Dedifferentiated amniotic fluid mesenchymal stem cell (primary cell): ENCODE results near the gene NUDT15.
"Not testable (repeated sequence)": the region's sequence is repeated elsewhere in the genome, so short reads cannot be mapped to it uniquely, and the experiment has no call there.

Experiments
- DNase-seq: peaks from one replicate; pipeline ENCODE4 v3.0.0-alpha.2; 2016; ENCODE audit errors: extremely low spot score

NUDT15 gene

DNA sequence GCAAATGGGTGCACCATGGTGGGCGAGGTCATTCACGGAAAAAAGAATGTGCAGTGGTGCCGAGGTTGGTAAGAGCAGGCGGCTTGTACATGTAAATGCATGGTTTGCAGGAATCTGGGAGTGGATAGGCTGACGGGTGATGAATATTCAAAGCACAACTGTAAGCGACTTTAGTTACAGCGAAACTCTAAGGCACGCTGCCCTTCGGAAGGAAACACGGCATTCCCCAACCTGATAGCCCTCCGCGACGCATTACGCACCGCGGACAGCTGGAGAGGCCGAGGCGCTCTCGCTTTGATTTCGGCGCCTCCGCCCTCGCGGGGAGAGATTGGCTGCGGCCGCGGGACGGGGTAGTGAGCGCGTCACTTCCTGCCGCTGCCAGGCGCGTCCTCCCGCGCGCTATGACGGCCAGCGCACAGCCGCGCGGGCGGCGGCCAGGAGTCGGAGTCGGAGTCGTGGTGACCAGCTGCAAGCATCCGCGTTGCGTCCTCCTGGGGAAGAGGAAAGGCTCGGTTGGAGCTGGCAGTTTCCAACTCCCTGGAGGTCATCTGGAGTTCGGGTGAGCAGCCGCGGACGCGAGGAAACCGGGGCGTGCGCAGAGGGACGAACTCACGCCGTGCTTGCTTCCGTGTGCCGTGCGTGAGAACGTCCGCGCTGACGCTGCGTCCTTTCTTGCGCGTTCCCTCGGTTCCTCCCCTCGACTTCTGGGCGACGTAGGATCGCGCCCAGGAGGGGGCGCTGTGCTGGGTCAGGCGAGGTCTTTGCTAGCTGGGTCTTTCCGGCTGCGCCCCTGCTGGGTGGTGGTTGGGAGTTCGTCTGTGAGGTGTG is at the start of gene NUDT15:
NUDT15 (plus strand) TSS at position 381 of the 828 bp plus-strand sequence; CDS start at position 402, 21 bp downstream.
- DNase-seq, result peak; percentile 95

DNA sequence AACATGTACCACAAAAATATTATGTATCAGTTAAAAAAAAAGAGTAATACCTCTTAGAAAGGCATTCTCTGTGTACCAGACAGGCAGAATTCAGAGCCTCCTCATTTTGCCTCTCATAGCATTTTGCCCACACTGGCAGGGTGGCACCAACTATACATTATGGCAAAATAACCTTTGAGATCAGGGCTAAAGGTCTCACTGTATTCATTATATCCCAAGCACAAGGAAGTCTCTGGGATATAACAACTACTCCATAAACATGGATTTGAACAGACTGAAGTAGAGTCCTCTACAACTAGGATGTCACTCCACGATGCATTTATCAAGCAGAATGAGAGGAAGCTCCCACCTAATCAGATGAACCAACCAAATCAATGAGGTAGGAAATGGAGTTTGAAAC is 47.1 kb upstream of the NUDT15 start:
- DNase-seq, result no peak

DNA sequence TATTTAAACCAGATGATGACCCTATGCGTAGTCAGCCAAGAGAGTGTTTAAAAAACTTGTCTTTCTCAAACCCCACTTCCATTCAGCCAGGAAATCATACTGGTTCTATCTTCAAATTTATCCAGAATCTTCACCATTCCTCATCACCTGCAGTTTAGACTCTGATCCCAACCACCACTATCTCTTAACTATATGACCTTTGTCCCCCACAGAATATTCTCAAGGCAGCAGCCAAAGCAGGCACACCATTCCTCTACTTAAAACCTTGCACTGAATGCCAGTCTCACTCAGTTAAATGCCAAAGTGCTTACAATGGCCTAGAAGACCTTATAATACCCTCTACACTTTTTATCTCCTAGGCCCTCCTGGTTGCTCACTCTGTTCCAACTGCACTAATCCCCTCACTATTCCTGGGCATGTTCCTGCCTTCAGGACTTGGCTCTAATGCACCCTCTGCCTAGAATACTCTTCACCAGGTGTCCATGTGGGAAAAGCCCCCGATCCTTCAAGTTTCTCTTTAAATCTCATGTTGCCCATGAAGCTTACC is 46.5 kb upstream of the NUDT15 start:
- DNase-seq, result no peak

DNA sequence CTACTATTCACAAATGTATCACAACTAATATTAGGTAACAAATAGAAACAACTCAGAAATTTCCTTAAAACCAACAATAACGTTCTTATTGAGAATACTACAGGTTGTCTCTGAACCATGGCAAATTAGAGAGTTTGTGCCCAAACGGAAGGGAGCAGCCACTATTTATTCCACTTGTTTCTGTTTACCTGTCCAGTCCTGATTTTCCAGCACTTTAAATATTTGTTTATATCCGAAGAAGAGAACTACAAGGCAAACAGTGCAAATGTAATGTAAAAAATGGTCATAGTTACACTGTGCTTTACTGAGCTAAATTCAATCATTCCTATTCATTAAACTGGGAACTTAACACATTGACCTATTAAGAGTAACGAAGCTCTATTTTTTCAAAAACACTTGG is 45.7 kb upstream of the NUDT15 start:
- DNase-seq, result no peak

DNA sequence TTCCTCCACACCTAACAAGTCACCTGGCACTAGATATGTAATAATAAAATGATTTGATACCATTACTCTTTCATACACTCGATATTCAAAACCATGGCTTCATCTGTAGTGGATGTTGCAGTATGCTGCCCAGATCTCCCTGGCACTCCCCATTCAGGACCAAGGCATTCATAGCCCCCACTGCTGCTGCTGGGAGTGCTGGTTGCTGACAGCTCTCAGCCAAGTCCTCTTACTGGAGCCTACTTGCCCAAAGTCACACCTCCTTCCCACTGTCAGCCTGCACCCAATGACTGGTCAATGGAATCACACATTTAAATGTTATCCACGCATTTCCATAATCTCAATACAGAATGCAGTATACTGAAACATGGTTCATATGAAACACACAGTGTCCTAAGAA is 40.1 kb upstream of the NUDT15 start:
- DNase-seq, result no peak

DNA sequence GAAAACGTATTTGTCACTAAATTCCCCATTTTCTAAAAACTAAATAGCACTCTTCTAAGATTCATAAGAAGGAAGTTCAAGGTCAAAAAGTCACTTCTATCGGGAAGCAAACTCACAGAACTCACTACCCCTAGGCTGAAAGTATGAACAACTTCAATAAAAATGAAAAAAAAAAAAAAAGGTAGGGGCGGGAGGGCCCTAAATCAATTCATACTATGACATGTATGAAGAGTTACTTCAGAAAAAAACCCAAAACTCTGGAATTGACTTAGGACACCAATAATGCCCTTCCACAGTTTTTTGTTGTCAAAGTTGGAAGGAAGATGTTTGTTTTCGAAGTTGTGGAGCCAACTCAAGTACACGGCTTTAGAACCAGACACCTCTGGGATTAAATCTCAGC is 37.6 kb upstream of the NUDT15 start:
- no peak for DNase-seq

DNA sequence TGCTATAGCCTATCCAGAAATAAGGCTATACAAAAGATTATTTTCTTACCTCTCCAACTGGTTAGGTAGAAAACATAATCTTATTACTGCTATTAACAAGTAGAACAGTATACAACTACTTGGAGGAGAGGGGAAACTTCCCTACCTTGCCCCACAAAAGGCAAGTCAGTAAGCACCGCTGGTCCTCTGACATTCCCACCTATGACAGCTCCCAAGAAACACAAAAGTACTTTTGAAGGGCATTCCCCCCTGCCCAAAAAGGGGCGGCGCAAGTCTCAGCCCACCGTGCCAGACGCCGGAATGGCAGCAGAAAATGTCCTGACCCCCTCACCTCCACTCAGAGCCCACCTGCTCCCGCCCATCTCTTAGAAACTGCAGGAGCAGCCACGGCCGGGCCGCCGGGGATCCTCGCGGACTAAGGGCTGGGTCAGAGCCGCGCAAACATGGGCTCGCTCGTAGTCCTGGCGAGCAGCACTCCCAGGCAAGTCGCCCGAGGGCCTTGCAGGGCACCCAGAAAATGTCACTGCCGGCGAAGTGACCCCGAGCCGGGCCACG is 36.9 kb upstream of the NUDT15 start:
- DNase-seq, result no peak

DNA sequence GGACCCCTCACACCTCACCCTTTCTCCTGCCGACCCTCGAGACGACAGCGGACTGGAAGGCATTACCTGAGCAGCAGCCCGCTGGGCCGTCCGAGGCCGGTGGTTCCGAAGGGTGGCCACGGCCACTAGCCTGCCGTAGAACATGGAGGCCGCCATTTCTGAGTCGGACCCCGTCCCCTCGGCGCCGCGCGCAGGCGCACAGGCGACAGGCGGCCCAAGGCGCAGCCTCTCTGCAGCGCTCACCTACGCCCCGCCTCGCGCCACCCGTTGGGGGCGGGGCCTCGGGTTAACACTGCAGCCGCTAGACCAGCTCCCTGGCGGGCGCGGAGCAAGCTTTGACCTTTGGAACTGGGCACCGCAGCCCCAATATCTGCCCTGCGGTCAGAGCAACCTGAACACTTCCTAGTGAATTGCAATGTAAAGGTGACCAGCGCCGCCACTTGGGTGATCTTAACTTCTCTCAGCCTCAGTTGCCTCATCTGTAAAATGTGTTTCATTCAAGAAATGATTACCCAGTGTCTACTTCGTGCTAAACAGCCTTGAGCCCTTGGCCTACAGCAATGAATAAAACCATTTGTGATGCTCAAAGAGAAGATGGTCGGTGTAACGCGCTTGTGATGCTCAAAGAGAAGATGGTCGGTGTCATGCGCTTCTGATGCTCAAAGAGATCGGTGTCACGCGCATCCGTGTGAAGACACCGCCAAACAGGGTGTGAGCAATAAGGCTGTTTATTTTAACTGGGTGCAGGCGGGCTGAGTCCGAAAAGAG is 36.2 kb upstream of the NUDT15 start, which contains the start of gene SUCLA2:
SUCLA2 (minus strand) TSS at position 160 of the 768 bp plus-strand sequence; CDS start at position 156, 4 bp downstream.
- DNase-seq, result peak; percentile 75

DNA sequence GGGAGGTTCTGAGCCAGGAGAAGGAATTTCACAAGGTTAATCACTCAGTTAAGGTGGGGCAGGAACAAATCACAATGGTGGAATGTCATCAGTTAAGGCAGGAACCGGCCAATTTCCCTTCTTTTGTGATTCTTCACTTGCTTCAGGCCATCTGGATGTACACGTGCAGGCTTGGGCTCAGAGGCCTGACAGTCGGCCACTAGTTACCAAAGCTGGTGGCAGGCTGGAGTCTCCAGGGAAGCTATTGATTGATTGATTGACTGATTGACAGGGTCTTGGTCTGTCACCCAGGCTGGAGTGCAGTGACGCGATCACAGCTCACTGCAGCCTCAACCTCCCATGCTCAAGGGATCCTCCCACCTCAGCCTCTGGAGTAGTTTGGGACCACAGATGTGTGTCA is 35.5 kb upstream of the NUDT15 start:
- not testable (repeated sequence) for DNase-seq

DNA sequence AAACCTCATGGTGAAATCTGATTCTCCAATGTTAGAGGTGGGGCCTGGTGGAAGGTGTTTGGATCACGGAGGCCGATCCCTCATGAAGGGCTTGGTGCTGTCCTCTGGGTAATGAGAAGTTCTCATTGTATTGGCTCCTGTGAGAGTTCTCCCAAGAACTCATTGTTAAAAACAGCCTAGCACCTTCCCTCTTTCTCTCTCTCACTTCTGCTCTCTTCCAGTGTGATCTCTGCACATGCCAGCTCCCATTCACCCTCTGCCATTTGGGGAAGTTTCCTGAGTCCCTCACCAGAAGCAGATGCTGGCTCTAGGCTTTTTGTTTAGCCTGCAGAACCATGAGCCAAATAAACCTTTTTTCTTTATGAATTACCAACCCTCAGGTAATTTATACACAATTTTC is 33.3 kb upstream of the NUDT15 start:
- DNase-seq, result no peak

DNA sequence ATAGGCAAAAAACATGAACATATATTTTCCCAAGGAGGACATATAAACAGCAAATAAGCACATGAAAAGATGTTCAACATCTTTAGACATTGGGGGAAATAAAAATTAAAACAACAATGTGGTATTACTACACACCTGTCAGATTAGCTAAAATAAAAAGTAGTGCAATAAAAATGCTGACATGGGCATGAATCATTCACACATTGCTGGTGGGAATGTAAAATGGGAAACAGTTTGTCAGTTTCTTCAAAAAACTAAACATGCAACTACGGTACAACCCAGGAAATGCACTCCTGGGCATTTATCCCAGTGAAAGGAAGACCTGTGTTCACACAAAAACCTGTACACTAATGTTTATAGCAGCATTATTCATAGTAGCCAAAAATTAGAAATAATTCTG is 31.1 kb upstream of the NUDT15 start:
- DNase-seq, result no peak

DNA sequence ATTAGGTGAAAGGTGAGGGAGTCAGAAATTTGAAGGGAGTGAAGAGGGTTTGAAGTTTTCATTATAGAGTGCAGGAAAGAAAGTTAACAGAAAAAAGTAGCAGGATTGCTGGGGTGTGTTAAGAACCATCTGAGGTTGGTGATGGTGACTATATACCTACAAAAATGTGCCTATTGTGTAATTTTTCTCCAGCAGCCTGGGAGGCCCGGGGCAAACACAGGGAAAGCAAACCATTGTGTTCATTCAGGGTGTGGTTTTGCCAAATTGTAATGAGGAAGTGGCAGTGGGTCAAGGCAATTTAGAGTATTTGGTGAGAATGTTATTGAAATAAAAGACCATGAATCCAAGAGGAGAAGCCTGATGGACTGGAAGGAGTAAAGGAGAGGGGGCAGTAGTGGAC is 28.2 kb upstream of the NUDT15 start:
- DNase-seq, result peak; percentile 43

DNA sequence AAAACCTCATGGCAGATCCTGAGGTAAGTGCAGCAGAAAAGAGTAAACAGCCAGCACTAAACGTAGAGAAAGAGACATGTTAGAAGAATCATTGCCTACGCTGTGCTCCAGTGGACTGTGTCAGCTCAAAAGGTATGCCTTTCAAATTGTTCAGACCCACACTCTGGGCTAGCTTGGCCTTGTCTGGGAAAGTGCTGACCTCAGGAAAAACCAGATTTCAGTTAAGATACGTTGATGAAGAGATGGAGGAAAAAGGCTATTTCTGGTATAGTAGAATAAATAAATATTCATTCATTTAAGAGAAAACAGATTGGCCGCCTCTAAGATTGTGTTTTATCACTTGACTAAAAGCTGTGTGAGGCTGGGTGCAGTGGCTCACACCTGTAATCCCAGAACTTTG is 26.8 kb upstream of the NUDT15 start:
- no peak for DNase-seq

DNA sequence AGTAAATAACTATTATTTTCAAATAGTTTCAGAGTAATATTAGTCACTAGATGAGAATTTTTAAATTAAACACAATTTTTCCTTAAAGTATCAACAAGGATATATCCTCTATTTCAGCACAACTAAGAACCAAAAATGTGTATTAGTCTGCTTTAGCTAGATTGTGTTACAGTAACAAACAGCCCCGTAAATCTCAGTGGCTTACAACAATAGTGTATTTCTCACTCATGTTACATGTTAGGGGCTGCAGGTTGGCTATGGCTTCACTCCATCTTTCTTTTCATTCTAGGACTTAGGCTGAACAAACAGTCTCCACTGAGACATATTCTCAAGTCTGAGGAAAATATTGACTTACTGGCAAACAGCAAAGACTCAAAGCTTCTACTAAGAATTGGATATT is 24.9 kb upstream of the NUDT15 start:
- DNase-seq, result no peak

DNA sequence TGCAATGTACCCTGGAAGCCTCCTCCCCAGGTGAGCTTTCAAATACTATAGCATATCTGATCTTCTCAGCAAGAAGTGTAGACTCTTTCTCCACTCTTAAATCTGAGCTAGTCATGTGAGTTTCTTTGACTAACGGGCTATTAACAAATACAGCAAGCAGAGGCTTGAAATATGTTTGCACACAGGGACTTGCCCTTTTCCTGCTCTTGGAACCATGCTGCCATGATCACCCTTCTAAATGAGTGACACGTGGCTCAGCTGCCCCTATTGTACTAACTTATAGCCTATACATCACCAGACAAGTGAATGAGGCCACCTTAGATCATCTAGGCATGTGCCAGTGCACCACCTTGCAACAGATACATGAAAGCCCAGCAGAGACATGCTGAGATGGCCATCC is 23.2 kb upstream of the NUDT15 start:
- no peak for DNase-seq

DNA sequence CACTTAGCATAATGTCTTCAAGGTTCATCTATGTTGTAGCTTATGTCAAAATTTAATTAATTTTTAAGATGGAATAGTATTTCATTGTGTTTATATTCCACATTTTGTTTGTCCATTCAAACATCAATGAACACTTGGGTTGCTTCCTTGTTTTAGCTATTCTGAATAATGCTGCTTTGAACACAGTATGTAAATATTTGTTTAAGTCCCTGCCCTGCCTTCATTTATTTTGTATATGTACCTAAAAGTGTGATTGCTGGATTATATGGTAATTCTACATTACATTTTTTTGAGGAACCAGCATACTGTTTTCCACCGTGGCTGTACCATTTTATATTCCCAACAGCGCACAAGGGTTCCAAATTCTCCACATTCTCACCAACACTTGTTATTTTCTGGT is 18.9 kb upstream of the NUDT15 start:
- DNase-seq, result no peak

DNA sequence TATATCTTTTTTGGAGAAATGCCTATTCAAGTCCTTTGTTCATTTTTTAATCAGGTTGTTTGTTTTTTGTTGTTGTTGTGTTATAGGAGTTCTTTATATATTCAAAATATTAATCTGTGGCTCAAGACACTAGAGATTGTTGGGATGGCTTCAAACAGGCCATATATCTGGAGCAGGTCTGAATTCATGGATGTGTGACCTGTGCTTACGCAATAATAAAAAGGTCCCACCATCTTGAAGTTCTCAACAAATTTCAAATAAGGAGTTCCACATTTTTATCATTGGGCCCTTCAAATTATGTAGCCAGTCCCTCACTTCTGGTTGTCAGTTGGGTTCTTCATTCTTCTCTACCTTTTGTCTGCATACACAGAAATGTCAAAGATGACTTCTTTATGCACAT is 17.7 kb upstream of the NUDT15 start:
- DNase-seq, result no peak

DNA sequence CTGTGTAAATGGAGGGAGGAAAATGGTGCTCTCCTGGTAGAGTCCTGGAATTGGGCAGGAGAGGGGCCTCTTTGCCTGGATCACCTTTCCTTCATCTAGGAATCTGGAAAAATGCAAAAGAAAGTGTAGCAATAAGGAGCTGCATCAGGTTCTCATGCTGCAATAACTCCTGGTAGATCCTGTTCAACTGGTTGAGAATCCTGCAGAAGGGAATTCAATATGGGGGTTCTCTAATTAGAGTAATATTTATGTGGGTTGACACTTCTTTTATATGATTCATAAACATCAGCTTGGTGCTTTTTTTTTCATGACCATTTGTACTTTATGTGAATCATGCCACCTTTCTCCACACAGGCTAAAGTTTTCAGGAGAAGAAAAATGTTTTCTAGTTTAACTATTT is 9.5 kb upstream of the NUDT15 start:
- DNase-seq, result no peak

DNA sequence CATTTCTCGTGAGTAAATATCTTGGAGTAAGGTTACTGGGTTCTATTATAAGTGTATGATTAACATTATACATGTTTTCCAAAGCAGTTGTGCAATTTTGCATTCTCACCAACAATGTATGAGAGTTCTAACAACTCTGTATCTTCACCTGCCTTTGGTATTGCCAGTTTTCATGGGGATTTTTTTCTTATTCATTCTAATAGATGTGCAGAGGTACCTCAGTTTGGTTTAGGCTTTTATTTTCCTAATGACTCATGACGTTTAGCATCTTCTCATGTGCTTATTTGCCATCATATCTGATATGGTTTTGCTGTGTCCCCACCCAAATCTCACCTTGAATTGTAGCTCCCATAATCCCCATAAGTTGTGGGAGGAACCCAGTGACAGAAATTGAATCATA is 7.7 kb upstream of the NUDT15 start:
- no peak for DNase-seq

DNA sequence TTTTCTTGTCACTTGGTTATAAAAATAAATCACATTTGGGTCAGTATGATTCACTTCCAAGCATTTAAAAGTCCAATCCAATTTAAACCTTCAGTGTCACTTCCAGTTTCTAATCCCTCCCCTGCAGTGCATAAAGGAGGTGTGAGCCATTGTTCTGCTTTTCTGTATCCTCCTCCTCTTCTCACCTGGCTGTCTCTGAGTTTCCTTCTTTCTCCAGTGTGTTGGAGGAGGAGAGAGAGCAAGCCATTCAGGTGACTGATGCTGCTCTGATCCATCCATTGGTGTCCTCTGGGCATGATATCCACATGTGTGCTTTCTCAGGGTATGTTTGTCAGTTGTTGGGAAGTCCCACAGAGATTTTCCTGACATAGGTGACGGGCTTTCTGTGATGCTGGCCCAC is 1.2 kb downstream of the NUDT15 start:
- no peak for DNase-seq

DNA sequence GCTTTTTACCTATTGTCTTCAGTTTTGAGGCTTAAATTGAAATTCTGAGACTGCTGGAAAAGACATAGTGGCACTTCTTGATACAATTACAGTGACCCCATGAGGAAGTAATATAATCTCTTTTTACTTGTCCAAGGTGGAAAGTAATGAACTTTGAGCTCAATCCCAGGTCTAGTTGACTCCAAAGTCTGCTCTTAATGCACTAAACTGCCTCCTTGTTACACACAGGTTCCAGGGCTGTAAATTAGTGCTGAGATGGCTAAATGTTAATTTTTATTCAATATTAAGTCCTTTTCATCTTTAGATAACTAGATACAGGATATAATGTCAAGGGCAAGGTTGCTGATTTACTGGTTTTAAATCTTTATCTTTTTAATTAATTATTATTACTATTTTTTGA is 2.5 kb downstream of the NUDT15 start:
- DNase-seq, result no peak

DNA sequence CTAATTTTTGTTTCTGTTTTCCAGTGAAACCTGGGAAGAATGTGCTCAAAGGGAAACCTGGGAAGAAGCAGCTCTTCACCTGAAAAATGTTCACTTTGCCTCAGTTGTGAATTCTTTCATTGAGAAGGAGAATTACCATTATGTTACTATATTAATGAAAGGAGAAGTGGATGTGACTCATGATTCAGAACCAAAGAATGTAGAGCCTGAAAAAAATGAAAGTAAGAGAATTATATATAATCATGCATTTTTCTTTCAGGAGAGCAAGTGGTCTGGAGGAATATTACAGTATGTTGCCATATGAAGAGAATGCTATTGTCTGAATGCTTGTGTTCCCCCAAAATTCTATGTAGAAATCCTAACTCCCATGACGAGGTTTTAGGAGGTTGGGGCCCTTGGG is 3.4 kb downstream of the NUDT15 start:
- DNase-seq, result peak; percentile 21

DNA sequence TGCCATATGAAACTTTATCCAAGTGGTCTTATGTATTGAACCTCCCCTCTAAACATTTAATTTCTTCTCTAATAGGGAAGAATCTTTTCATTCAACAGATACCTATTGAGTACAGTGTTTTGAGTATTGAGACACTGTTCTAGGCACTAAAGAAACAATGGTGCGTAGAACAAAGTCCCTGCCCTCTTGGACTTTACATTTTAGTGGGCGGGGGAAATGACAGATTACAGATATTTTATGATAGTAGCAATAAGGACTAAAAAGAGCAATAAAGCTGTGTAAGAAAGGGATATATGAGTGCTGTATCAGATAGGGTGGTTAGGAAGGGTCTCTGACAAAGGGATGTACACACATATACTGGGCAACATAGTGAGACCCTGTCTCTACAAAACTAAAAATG is 5.4 kb downstream of the NUDT15 start:
- no peak for DNase-seq
